Hematopoietic multipotent progenitor cell treated with erythropoietin and hydrocortisone succinate and interleukin-3 and kit ligand, for 4 days (in vitro differentiated cells): ENCODE measurements around the gene PTPRE.

Source experiments
- DNase-seq: peaks from one replicate; pipeline ENCODE4 v3.0.0-alpha.2; 2015

Gene PTPRE

GRCh38 chr10:127959428-127959827 lies 52.5 kb downstream of the PTPRE start:
- no peak for DNase-seq

GRCh38 chr10:127961071-127961470 lies 54.2 kb downstream of the PTPRE start:
- DNase-seq: no peak

DNA sequence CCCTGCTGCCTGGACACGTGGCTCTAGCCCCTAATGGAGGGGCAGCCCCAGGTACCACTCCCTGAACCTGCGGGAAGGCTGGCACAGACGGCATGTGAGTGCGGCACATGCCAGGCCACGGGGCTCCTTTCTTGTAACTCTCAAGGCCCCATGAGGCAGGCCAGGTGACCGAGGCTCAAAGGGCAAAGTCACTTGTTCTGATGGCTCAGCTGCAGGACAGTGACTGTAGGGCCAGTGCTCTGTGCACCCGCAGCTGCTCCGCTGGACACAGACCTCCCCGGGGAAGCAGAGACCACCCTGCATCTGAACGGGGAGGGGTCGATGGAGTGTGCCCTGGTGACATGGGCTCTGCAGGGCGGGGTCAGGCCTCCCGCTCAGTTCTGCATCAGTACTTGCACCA lies 55.3 kb downstream of the PTPRE start:
- DNase-seq: no peak

- no peak for DNase-seq
Observed at GRCh38 chr10:127963136-127963535, 56.2 kb downstream of the PTPRE start.

- DNase-seq: no peak
Observed at GRCh38 chr10:127964621-127965020, 57.7 kb downstream of the PTPRE start.

- no peak for DNase-seq
Observed at GRCh38 chr10:127966875-127967274, 60.0 kb downstream of the PTPRE start.

GRCh38 chr10:127968027-127968441 lies 61.1 kb downstream of the PTPRE start:
- no peak for DNase-seq

DNA sequence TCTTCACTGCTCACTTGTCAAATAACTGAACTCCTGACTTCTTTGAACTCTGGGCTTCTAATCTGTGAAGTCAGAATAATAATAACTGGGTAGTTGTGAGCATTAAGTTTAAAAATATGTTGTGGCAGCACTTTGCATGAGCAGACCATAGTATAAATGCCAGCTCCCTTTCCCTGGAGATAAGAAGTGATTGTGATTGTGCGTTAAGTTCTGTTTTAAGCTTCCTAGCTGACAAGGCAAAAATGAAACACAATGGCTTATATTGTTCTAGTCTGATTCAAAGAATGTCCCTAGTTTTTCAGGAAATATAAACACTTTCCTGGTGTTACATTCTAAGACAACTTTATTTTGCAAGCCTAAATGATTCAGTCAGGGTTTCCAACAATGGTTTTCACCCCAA lies 61.8 kb downstream of the PTPRE start:
- no peak for DNase-seq

GRCh38 chr10:127971101-127971946 lies 64.4 kb downstream of the PTPRE start:
- DNase-seq: no peak

DNA sequence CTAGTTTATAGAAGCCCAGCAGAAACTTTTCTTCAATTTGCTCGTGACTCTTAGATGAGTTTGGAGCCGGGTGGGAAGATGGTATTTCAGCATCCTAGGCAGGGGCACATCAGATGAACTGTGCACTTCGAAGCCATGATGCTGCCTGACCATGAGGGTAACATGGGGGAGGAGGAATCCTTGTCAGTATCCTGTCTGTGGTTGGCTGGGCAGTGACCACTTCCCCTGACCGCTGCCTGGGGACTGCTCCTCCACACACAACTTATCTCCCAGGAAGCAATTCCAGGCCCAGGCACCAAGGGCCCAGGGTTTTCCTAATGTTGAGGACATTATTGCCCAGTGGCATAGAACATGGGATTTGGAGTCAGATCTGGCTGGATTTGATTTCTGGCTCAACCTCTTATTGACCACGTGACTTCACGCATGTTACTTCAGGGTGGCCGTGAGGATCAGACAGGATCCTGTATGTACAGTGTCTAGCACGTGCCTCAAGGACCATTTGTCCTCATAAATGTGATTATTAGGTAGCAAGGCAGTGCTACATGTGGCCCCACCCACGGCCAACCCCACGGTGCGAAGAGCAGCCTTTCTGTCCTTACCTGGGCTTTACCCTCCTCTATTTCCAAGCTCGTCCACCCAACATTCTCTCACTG lies 65.2 kb downstream of the PTPRE start:
- DNase-seq: no peak

DNA sequence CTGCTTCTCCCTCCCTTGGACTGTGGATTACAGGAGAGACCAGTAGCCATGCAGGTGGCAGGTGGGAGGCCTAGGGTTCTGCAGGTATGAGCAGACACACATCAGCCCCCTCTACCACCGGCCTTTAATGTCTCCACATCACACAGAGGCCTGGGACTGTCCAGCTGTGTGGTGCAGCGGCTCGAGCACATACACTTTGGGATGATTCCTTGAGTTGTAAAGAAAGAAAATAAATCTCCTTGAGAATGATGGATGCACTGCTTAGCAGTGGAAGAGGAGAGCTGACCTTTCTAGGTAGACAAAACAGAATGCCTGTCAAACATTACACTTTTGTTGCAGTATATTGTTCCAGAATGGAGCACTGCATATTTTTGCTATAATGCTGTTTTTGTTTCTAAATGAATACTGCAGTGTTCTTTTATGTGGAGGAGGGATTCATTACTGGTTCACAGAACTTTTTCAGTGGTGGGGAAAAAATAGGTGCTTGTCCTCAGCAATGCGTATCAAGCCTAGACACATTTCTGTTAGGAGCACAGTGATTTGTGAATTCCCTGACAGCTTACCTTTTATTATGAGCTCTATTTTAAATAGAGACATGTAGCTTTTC lies 66.0 kb downstream of the PTPRE start:
- no peak for DNase-seq

DNA sequence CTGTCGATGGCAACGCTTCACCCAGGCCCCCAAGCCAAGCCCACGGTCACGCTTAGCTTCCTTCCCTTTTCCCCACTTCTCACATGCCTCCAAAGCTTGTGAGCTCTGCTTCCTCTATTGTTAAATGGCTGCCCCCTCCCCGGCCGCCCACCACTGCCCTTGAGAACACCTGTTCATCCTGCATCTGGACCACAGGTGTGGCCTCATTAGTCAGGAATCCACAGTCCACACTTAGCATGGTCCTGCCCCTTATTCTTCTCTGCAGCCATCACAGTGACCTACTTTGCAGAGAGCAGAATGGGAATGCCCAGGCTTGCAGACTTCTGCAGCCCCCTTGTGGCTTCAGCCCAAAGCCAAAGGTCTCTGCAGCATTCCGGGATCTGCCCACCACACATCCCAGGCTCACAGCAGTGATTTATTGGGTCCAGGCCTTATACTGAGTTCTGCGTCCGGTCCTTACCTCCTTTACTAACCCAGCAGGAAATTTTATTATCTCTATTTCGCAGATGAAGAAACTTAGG lies 66.9 kb downstream of the PTPRE start:
- peak; percentile 35 for DNase-seq

GRCh38 chr10:127974911-127975310 lies 68.0 kb downstream of the PTPRE start:
- no peak for DNase-seq

- no peak for DNase-seq
Observed at GRCh38 chr10:127976286-127976685, 69.4 kb downstream of the PTPRE start.

DNA sequence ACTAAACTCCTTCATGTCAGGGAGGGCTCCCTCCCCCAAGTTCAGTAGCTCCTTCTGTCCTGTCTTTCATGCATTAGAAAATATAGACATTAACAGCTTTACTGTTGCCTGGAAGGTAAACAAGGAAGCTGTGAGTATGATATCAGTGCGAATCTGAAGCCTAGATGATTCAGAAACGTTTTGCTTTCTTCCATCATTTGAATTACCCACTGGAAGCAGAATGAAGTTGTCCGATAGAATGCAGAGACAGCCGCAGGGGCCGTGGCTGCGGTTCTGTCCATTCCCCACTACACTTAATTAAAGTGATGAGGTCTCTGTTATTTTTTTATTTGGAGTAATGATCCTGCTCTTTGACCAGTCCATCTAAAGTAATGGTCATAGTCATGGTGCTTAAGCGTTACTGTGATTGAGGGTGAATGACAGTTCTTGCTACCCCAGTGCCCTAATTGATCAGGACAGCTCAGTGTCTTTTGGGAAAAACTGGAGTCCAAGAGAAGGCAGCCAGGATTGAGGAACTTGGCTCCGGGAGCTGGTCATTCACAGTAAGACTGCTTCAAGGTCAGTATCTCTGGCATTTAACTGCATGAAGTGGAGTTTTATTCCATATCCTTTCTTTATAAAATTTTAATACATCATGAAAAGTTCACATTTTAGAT lies 69.9 kb downstream of the PTPRE start:
- no peak for DNase-seq

GRCh38 chr10:127977357-127978009 lies 70.6 kb downstream of the PTPRE start:
- DNase-seq: peak; percentile 75

- no peak for DNase-seq
Observed at GRCh38 chr10:127978481-127978880, 71.6 kb downstream of the PTPRE start.

- DNase-seq: no peak
Observed at GRCh38 chr10:127979045-127979444, 72.1 kb downstream of the PTPRE start.

- DNase-seq: no peak
Observed at GRCh38 chr10:127979566-127979965, 72.7 kb downstream of the PTPRE start.

GRCh38 chr10:127980898-127981297 lies 74.0 kb downstream of the PTPRE start:
- no peak for DNase-seq

- peak; percentile 41 for DNase-seq
Observed at GRCh38 chr10:127982601-127983000, 75.7 kb downstream of the PTPRE start.

DNA sequence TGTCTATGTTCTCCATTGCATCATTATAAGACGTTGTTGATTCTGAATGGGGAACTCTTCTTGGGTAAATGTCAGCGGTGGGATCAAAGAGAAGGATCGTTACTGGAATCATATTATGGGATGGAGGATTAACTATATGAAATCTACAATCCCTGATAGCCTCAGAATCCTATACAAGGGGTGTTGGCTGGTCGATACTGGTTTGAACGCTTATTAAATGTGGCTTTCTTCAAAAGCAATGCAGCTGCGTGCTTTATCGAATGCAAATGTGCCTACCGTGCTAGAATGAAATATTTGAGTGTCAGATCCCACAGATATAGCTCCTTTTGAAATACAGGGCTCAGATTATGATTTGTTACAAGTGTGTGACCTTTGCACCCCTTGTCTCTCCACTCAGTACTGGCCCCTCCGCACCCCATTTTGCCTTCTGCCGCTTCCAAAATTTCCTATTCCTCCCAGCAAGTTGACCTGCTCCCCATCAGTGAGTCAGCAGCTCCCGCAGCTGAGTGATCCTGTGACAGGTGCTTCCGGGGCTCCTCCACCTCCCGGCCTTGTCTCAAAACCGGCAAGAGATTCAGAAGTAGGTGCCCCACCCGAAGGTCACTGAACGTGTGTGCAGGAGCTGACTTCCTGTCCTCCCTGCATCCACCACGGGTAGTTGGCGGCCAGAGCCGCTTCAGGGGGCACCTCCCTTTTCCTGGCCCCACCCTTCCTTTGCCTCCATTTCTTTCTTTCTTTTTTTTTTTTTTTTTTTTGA lies 76.6 kb downstream of the PTPRE start:
- peak; percentile 48 for DNase-seq
